A549 (cell line): Measurements from ENCODE around the gene DLGAP1. TPM values are rescaled to one million over a fixed set of nuclear protein-coding genes. Genes with fewer than 3 reads are reported as not detected.

ENCODE experiments used
- ATAC-seq, 2 experiments: fragments of 200-7000 bp in 1 of 2; fragments of >200 bp in 1 of 2; cut with Nextera tagmentation in 1 of 2; cut with Tn5 transposase in 1 of 2; 3 replicates each; pipeline versions ENCODE4 v1.8.0 to v1.9.1; 2018 to 2020; ENCODE audit warnings: mild to moderate bottlenecking in 1 of 2, moderate library complexity in 1 of 2
- CTCF ChIA-PET: fragments of 300-600 bp; sonication (Branson Sonifier 250); formaldehyde crosslinking; extraction: SDS; loops from one replicate; lab custom pipeline; 2021; ENCODE audit warnings: antibody characterized with exemption, inconsistent platforms; lab: Yijun Ruan, JAX
- POLR2A ChIA-PET: fragments of 350-600 bp; formaldehyde crosslinking; extraction: SDS; loops from one replicate; lab custom pipeline; 2021; ENCODE audit warnings: antibody characterized with exemption, inconsistent platforms; lab: Yijun Ruan, JAX
- DNase-seq, 2 experiments: peaks; one replicate each; pipeline versions ENCODE4 v3.0.0 to v3.0.0-alpha.2; 2011 to 2016; ENCODE audit warnings: low read depth in 1 of 2, low spot score in 1 of 2
- FAIRE-seq: peaks from 2 replicates; lab custom pipeline; 2011; peaks lifted over from hg19 to GRCh38; lab: Jason Lieb, UNC
- H3K27ac ChIP-seq, 2 experiments: fragments of >200 bp; sonication (Bioruptor Twin); formaldehyde crosslinking; 3 replicates each; pipeline ENCODE4 v1.5.1; 2016 to 2017
- H3K4me1 ChIP-seq: fragments of >200 bp; sonication (Bioruptor Twin); formaldehyde crosslinking; 3 replicates; pipeline ENCODE4 v1.6.1; 2016
- H3K4me2 ChIP-seq: fragments of >200 bp; sonication (Bioruptor Twin); formaldehyde crosslinking; 3 replicates; pipeline ENCODE4 v1.6.1; 2016
- H3K4me3 ChIP-seq: fragments of >200 bp; sonication (Bioruptor Twin); formaldehyde crosslinking; 3 replicates; pipeline ENCODE4 v1.5.1; 2016
- H3K9me3 ChIP-seq: fragments of >200 bp; sonication (Bioruptor Twin); formaldehyde crosslinking; 3 replicates; pipeline ENCODE4 v1.6.1; 2016
- ATOH8 ChIP-seq: fragments of 250-450 bp; sonication (Bioruptor Pico); IDR thresholded peaks from 2 replicates; pipeline ENCODE4 v1.5.0; 2020; ENCODE audit warnings: low read depth, mild to moderate bottlenecking, moderate library complexity
- BCL3 ChIP-seq: fragments of >200 bp; sonication (Bioruptor Twin); formaldehyde crosslinking; IDR thresholded peaks from 3 replicates; pipeline ENCODE4 v1.6.1; 2016
- CHD2 ChIP-seq: fragments of 150-350 bp; IDR thresholded peaks from 2 replicates; pipeline ENCODE4 v1.6.1; 2014; ENCODE audit warnings: low read length; ENCODE audit not compliant: partially characterized antibody
- CHD4 ChIP-seq: fragments of 200-600 bp; sonication (generic); IDR thresholded peaks from 2 replicates; pipeline ENCODE4 v1.6.1; 2016; ENCODE audit warnings: antibody characterized with exemption, mild to moderate bottlenecking, borderline replicate concordance
- FOSB ChIP-seq: fragments of 250-450 bp; sonication (Bioruptor Pico); IDR thresholded peaks from 2 replicates; pipeline ENCODE4 v1.5.0; 2020; ENCODE audit warnings: mild to moderate bottlenecking, moderate library complexity
- FOXS1 ChIP-seq: fragments of 250-450 bp; sonication (Bioruptor Pico); IDR thresholded peaks from 2 replicates; pipeline ENCODE4 v1.5.0; 2020; ENCODE audit warnings: mild to moderate bottlenecking, moderate library complexity
- HES2 ChIP-seq: fragments of >200 bp; sonication (Bioruptor Twin); formaldehyde crosslinking; IDR thresholded peaks from 2 replicates; pipeline ENCODE4 v1.6.1; 2016
- HEYL ChIP-seq: fragments of 250-450 bp; sonication (Bioruptor Pico); IDR thresholded peaks from 2 replicates; pipeline ENCODE4 v1.8.0; 2021; ENCODE audit warnings: mild to moderate bottlenecking, moderate library complexity
- HMGXB4 ChIP-seq: fragments of 250-450 bp; sonication (Bioruptor Pico); IDR thresholded peaks from 2 replicates; pipeline ENCODE4 v1.5.0; 2021; ENCODE audit warnings: mild to moderate bottlenecking, moderate library complexity, borderline replicate concordance
- HOXA7 ChIP-seq: fragments of 250-450 bp; sonication (Bioruptor Pico); IDR thresholded peaks from 2 replicates; pipeline ENCODE4 v1.5.0; 2020; ENCODE audit warnings: mild to moderate bottlenecking, moderate library complexity
- HOXB13 ChIP-seq: fragments of 250-450 bp; sonication (Bioruptor Pico); IDR thresholded peaks from 2 replicates; pipeline ENCODE4 v1.5.0; 2020; ENCODE audit warnings: low read depth, mild to moderate bottlenecking, moderate library complexity
- JUN ChIP-seq, 2 experiments: fragments of >200 bp; sonication (Bioruptor Twin); formaldehyde crosslinking; IDR thresholded peaks; 2 replicates in 1 of 2; 3 replicates in 1 of 2; pipeline ENCODE4 v1.6.1; 2016 to 2017
- JUNB ChIP-seq: fragments of >200 bp; sonication (Bioruptor Twin); formaldehyde crosslinking; IDR thresholded peaks from 2 replicates; pipeline ENCODE4 v1.6.1; 2016
- KDM5A ChIP-seq: fragments of 200-600 bp; sonication (generic); IDR thresholded peaks from 2 replicates; pipeline ENCODE4 v1.6.1; 2016; ENCODE audit warnings: antibody characterized with exemption, mild to moderate bottlenecking
- MAFK ChIP-seq: fragments of 450-650 bp; IDR thresholded peaks from 2 replicates; pipeline ENCODE4 v1.6.1; 2014; ENCODE audit not compliant: partially characterized antibody
- MAX ChIP-seq: IDR thresholded peaks from 2 replicates; pipeline ENCODE4 v1.6.1; 2012
- MAZ ChIP-seq: fragments of 150-350 bp; IDR thresholded peaks from 2 replicates; pipeline ENCODE4 v1.6.1; 2014; ENCODE audit warnings: antibody characterized with exemption, low read depth, low read length, borderline replicate concordance
- NFE2L2 ChIP-seq: fragments of 150-350 bp; conservative IDR thresholded peaks from 2 replicates; pipeline ENCODE4 v1.6.1; 2014; ENCODE audit warnings: low read length
- NPAS2 ChIP-seq: fragments of 250-450 bp; sonication (Bioruptor Pico); IDR thresholded peaks from 2 replicates; pipeline ENCODE4 v1.8.0; 2022; ENCODE audit warnings: mild to moderate bottlenecking, moderate library complexity, borderline replicate concordance
- NR3C1 ChIP-seq: fragments of >200 bp; sonication (Bioruptor Twin); formaldehyde crosslinking; IDR thresholded peaks from 3 replicates; pipeline ENCODE4 v1.6.1; 2017
- POLR2A ChIP-seq: IDR thresholded peaks from 2 replicates; pipeline ENCODE4 v1.6.1; 2012; ENCODE audit warnings: mild to moderate bottlenecking, low read length
- REST ChIP-seq: fragments of 200-600 bp; sonication (generic); IDR thresholded peaks from 2 replicates; pipeline ENCODE4 v1.6.1; 2016; ENCODE audit warnings: antibody characterized with exemption, mild to moderate bottlenecking, moderate library complexity
- ZC3H11A ChIP-seq: fragments of 450-650 bp; IDR thresholded peaks from 2 replicates; pipeline ENCODE4 v1.6.1; 2014; ENCODE audit warnings: antibody characterized with exemption, mild to moderate bottlenecking
- ZSCAN20 ChIP-seq: fragments of 250-450 bp; sonication (Bioruptor Pico); IDR thresholded peaks from 2 replicates; pipeline ENCODE4 v1.8.0; 2022; ENCODE audit warnings: mild to moderate bottlenecking, moderate library complexity
- WGBS: methylation state at CpG from one replicate; pipeline ENCODE4 v1.1.6; 2017; ENCODE audit errors: missing lambda C conversion rate; 5-methylcytosine and 5-hydroxymethylcytosine counted together
- polyA plus RNA-seq, 4 experiments: library from polyadenylated mRNA; depleted of rRNA in 3 of 4; stranded (reverse); fragments of >200 nt; fragmentation: RNase III in 1 of 4; extraction: RNeasy Plus Mini Kit Qiagen cat#74134 plus additional on column Dnase treatment in 1 of 4; gene quantifications; 2 replicates in 3 of 4; 3 replicates in 1 of 4; pipeline ENCODE4 v1.2.3, GENCODE V29; 2011 to 2017

DLGAP1 gene
- polyA plus RNA-seq, 2 of the 4 experiments (the other 2 are of a cell fraction), result 0.04 to 0.12 TPM

GRCh38 chr18:3691705-3692104, 763.4 kb downstream of the DLGAP1 start:
- POLR2A ChIA-PET, result no interaction called here

GRCh38 chr18:3690764-3691066, 764.4 kb downstream of the DLGAP1 start:
- H3K27ac ChIP-seq, result peak overlapping the region; percentile 7 to 68; a peak in 4 of 6 replicates
- FAIRE-seq (no peak), ATAC-seq (no peak), DNase-seq (no peak)
- H3K4me2 ChIP-seq, result no peak overlapping the region
- TF ChIP-seq HMGXB4 (CRISPR knock-in tag) (no peak), BCL3 (no peak), HOXB13 (CRISPR knock-in tag) (no peak), ZC3H11A (no peak), NPAS2 (no peak), FOSB (no peak), ATOH8 (no peak)
- H3K9me3 ChIP-seq, result peaks cover 9% of the 10 kb centered on the region; the same call in 1 of the 3 replicates
- WGBS, result 94% methylated on average over 1 of the region's 1 CpG
- ChIA-PET CTCF (interaction anchor here (1.1 to 2.4 kb wide), 2 partner anchors 14 to 24 kb away, joined by 4 to 7 read pairs; no protein-coding TSS in a partner anchor), POLR2A (no interaction called here)
- H3K4me3 ChIP-seq, result no peak overlapping the region
- H3K4me1 ChIP-seq, result peaks cover 43% of the 10 kb centered on the region

More at GRCh38 chr18:3691705-3692104, 763.4 kb downstream of the DLGAP1 start:
- Histone ChIP-seq H3K4me2 (peak overlapping the region; percentile 62), H3K4me1 (peaks cover 43% of the 10 kb centered on the region), H3K4me3 (no peak overlapping the region), H3K27ac (peak overlapping the region; percentile 50 to 68), H3K9me3 (peaks cover 7% of the 10 kb centered on the region; the same call in 1 of the 3 replicates)
- no peak for TF ChIP-seq JUNB
- no peak for TF ChIP-seq HES2
- no peak for TF ChIP-seq HOXA7 (CRISPR knock-in tag)
- TF ChIP-seq MAZ, result no peak
- TF ChIP-seq MAX, result no peak
- TF ChIP-seq NFE2L2, result no peak
- no peak for TF ChIP-seq CHD2
- TF ChIP-seq NR3C1, result no peak
- no peak for TF ChIP-seq ZSCAN20
- TF ChIP-seq REST, result no peak
- no peak for TF ChIP-seq POLR2A
- TF ChIP-seq MAFK, result no peak
- no peak for TF ChIP-seq FOXS1 (CRISPR knock-in tag)
- TF ChIP-seq FOSB, result no peak
- no peak for TF ChIP-seq BCL3
- TF ChIP-seq KDM5A, result no peak
- no peak for TF ChIP-seq CHD4
- TF ChIP-seq HEYL, result no peak
- TF ChIP-seq JUN (IDR thresholded peaks at IDR 0.05), result no peak
- CTCF ChIA-PET, result interaction anchor here (0.6 to 2.4 kb wide), 6 partner anchors 10 to 216 kb away, joined by 3 to 12 read pairs (median 5); no protein-coding TSS in a partner anchor
- FAIRE-seq (no peak), DNase-seq (no peak), ATAC-seq (no peak)
- 68% methylated on average over 3 of the region's 3 CpGs for WGBS
